Measurements from ENCODE around the gene SMURF1. TPM values are rescaled to one million over a fixed set of nuclear protein-coding genes. Genes with fewer than 3 reads are reported as not detected.

SMURF1 gene
- total and polyA plus RNA-seq, 2 of the 4 experiments (the other 2 are of a cell fraction), result 13.4 to 20.3 TPM

DNA sequence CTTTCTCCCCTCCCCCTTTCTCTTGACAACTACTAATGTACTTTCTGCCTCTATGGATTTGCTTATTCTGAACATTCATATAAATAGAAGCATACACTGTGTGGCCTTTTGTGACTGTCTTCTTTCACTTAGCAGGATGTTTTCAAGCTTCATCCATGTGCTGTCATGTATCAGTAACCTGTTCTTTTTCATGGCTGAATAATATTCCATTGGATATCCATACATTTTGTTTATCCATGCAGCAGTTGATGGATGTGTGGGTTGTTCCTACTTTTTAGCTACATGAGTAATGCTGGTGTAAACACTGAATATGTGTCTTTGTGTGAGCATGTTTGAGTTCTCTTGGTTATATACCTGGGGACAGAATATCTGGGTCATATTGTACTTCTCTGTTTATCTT, 158.0 kb downstream of the SMURF1 start:
- no peaks in the 10 kb centered on the region for H4K20me1 ChIP-seq (ENCODE audit: insufficient read depth, low read length)
- TF ChIP-seq NFE2L2 (IDR thresholded peaks at IDR 0.05; ENCODE audit: low read depth, low read length), result no peak
- TF ChIP-seq CHD1 (IDR thresholded peaks at IDR 0.05; ENCODE audit: low read depth, low read length), result no peak
- no peak for TF ChIP-seq BHLHE40 (IDR thresholded peaks at IDR 0.05; ENCODE audit: low read depth, low read length)
- TF ChIP-seq MAFK (IDR thresholded peaks at IDR 0.05; ENCODE audit: low read depth, low read length), result no peak
- TF ChIP-seq MXI1 (IDR thresholded peaks at IDR 0.05; ENCODE audit: borderline replicate concordance, low read depth, low read length), result no peak
- TF ChIP-seq RAD21 (IDR thresholded peaks at IDR 0.05; ENCODE audit: low read length), result no peak
- TF ChIP-seq, protein P1, sequence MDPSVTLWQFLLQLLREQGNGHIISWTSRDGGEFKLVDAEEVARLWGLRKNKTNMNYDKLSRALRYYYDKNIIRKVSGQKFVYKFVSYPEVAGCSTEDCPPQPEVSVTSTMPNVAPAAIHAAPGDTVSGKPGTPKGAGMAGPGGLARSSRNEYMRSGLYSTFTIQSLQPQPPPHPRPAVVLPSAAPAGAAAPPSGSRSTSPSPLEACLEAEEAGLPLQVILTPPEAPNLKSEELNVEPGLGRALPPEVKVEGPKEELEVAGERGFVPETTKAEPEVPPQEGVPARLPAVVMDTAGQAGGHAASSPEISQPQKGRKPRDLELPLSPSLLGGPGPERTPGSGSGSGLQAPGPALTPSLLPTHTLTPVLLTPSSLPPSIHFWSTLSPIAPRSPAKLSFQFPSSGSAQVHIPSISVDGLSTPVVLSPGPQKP (IDR thresholded peaks at IDR 0.05; ENCODE audit: borderline replicate concordance, low read depth, low read length), result no peak
- TF ChIP-seq CEBPB (IDR thresholded peaks at IDR 0.05; ENCODE audit: low read depth, low read length), result no peak
- TF ChIP-seq RFX5 (IDR thresholded peaks at IDR 0.05; ENCODE audit: low read depth, low read length), result no peak
- TF ChIP-seq, protein P2, sequence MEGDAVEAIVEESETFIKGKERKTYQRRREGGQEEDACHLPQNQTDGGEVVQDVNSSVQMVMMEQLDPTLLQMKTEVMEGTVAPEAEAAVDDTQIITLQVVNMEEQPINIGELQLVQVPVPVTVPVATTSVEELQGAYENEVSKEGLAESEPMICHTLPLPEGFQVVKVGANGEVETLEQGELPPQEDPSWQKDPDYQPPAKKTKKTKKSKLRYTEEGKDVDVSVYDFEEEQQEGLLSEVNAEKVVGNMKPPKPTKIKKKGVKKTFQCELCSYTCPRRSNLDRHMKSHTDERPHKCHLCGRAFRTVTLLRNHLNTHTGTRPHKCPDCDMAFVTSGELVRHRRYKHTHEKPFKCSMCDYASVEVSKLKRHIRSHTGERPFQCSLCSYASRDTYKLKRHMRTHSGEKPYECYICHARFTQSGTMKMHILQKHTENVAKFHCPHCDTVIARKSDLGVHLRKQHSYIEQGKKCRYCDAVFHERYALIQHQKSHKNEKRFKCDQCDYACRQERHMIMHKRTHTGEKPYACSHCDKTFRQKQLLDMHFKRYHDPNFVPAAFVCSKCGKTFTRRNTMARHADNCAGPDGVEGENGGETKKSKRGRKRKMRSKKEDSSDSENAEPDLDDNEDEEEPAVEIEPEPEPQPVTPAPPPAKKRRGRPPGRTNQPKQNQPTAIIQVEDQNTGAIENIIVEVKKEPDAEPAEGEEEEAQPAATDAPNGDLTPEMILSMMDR (conservative IDR thresholded peaks at IDR 0.05; ENCODE audit: low read depth, low read length), result no peak
- no peak for TF ChIP-seq POLR2A (IDR thresholded peaks at IDR 0.05; ENCODE audit: low read depth, low read length)
- TF ChIP-seq FOS (IDR thresholded peaks at IDR 0.05; ENCODE audit: low read depth, low read length), result no peak
- TF ChIP-seq, protein P3, sequence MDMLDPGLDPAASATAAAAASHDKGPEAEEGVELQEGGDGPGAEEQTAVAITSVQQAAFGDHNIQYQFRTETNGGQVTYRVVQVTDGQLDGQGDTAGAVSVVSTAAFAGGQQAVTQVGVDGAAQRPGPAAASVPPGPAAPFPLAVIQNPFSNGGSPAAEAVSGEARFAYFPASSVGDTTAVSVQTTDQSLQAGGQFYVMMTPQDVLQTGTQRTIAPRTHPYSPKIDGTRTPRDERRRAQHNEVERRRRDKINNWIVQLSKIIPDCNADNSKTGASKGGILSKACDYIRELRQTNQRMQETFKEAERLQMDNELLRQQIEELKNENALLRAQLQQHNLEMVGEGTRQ (IDR thresholded peaks at IDR 0.05; ENCODE audit: low read depth, low read length), result no peak
- no peak for TF ChIP-seq RCOR1 (IDR thresholded peaks at IDR 0.05; ENCODE audit: insufficient replicate concordance, low read length)
- TF ChIP-seq MAZ (IDR thresholded peaks at IDR 0.05; ENCODE audit: borderline replicate concordance, low read depth, low read length), result no peak
- TF ChIP-seq SMC3 (IDR thresholded peaks at IDR 0.05; ENCODE audit: low read depth, low read length), result no peak
- no peaks in the 10 kb centered on the region; the same call in 1 of the 2 replicates for H3K9me1 ChIP-seq (ENCODE audit: insufficient read depth, low read length)
- no peak overlapping the region for H2BK120ac ChIP-seq (ENCODE audit: low read depth, low read length)
- no peak overlapping the region for H3K23ac ChIP-seq (ENCODE audit: low read depth, low read length)
- no peak overlapping the region for H3K56ac ChIP-seq (ENCODE audit: extremely low read depth, insufficient read depth, low read length)
- BruUV-seq (replicated peaks), result no TSS peak
- H3K27me3 ChIP-seq (ENCODE audit: control insufficient read depth, insufficient read depth, low read length), result no peaks in the 10 kb centered on the region
- ChIA-PET POLR2A (ENCODE audit: unreplicated experiment) (no interaction called here), CTCF (interaction anchor here (0.9 kb wide), 1 partner anchor 51 kb away, joined by 5 read pairs; no protein-coding TSS in a partner anchor)
- H2AK5ac ChIP-seq (ENCODE audit: low read depth, low read length), result no peak overlapping the region
- H2AFZ ChIP-seq (replicated peaks; ENCODE audit: low read length, poor library complexity), result no peak overlapping the region
- in situ Hi-C loops (cut with MboI; ENCODE audit: low sequenced_read_pairs) (no loop called here), dilution Hi-C loops (cut with HindIII; ENCODE audit: low sequenced_read_pairs, unreplicated experiment) (no loop called here), intact Hi-C loops (cut with micrococcal nuclease) (loop anchor here (5.0 to 10.0 kb wide), 2 partner anchors 44 to 91 kb away; no protein-coding TSS in a partner anchor)
- no peak overlapping the region for H4K5ac ChIP-seq (ENCODE audit: low read depth, low read length)
- no peak overlapping the region for H3K9ac ChIP-seq (ENCODE audit: low read depth, low read length)
- no peak overlapping the region for H3K4ac ChIP-seq (ENCODE audit: low read depth, low read length)
- peaks cover 65% of the 10 kb centered on the region for H3K36me3 ChIP-seq (ENCODE audit: control insufficient read depth, insufficient read depth, low read length)
- H4K91ac ChIP-seq (ENCODE audit: insufficient read depth, low read depth, low read length), result no peak overlapping the region
- H4K8ac ChIP-seq (ENCODE audit: low read depth in 2 of 2, low read length in 2 of 2), result no peak overlapping the region
- no peak for ATAC-seq (ENCODE audit: low read depth)
- H2BK20ac ChIP-seq (ENCODE audit: low read depth, low read length), result no peak overlapping the region
- H3K4me2 ChIP-seq (ENCODE audit: low read depth, low read length), result no peak overlapping the region
- no peak overlapping the region for H2BK5ac ChIP-seq (ENCODE audit: low read depth, low read length, poor library complexity, severe bottlenecking)
- no peak overlapping the region for H2AK9ac ChIP-seq (replicated peaks; ENCODE audit: low read depth, low read length, poor library complexity)
- no peak overlapping the region for H3K14ac ChIP-seq (replicated peaks; ENCODE audit: low read depth, low read length)
- no peak overlapping the region for H2BK15ac ChIP-seq (ENCODE audit: low read depth, low read length)
- H3K4me1 ChIP-seq (ENCODE audit: control insufficient read depth, insufficient read depth, low read length), result no peaks in the 10 kb centered on the region
- H3K4me3 ChIP-seq (ENCODE audit: insufficient read depth, low read depth, low read length), result no peak overlapping the region
- no peaks in the 10 kb centered on the region; the same call in 1 of the 2 replicates for H3K9me3 ChIP-seq (ENCODE audit: control insufficient read depth, insufficient read depth, low read length)
- DNase-seq, result no peak
- no peak overlapping the region for H3K27ac ChIP-seq (ENCODE audit: insufficient read depth, low read length)
- no peak overlapping the region for H3K18ac ChIP-seq (ENCODE audit: low read depth, low read length)
- H3K79me1 ChIP-seq (ENCODE audit: low read depth in 1 of 2, low read length in 2 of 2), result peaks cover 0 to 9% of the 10 kb centered on the region in 2 experiments; a peak in 2 of 4 replicates
